GM12864 (cell line): Measurements from ENCODE around the gene PELI2.

Experiments
- DNase-seq: peaks from one replicate; pipeline ENCODE4 v3.0.0-alpha.2; 2011; ENCODE audit warnings: low read depth
- H3K4me3 ChIP-seq: 2 replicates; pipeline ENCODE4 v1.5.1; 2011; ENCODE audit warnings: mild to moderate bottlenecking, low read depth, low read length, control low read depth
- CTCF ChIP-seq: IDR thresholded peaks from 2 replicates; pipeline ENCODE4 v1.5.1; 2011; ENCODE audit warnings: low read depth, mild to moderate bottlenecking, moderate library complexity, low read length, control low read depth, inconsistent platforms; ENCODE audit errors: missing control alignments

The PELI2 gene

GRCh38 chr14:56295743-56296142 is 177.5 kb downstream of the PELI2 start:
- no peak for TF ChIP-seq CTCF
- no peak overlapping the region for H3K4me3 ChIP-seq
- DNase-seq = no peak

- TF ChIP-seq CTCF = no peak
- DNase-seq = no peak
- no peak overlapping the region for H3K4me3 ChIP-seq
Measured at GRCh38 chr14:56297449-56297848, 179.2 kb downstream of the PELI2 start.

GRCh38 chr14:56299306-56299984 is 181.2 kb downstream of the PELI2 start:
- no peak for DNase-seq
- TF ChIP-seq CTCF = no peak
- H3K4me3 ChIP-seq = no peak overlapping the region

- DNase-seq = no peak
- no peak overlapping the region for H3K4me3 ChIP-seq
- TF ChIP-seq CTCF = no peak
Measured at GRCh38 chr14:56300495-56300894, 182.3 kb downstream of the PELI2 start.

GRCh38 chr14:56304456-56304855 is 186.2 kb downstream of the PELI2 start:
- TF ChIP-seq CTCF = no peak
- no peak overlapping the region for H3K4me3 ChIP-seq
- no peak for DNase-seq

- DNase-seq = no peak
- H3K4me3 ChIP-seq = no peak overlapping the region
- no peak for TF ChIP-seq CTCF
Measured at GRCh38 chr14:56309198-56309597, 191.0 kb downstream of the PELI2 start.

- no peak for DNase-seq
- no peak overlapping the region for H3K4me3 ChIP-seq
- no peak for TF ChIP-seq CTCF
Measured at GRCh38 chr14:56310643-56311042, 192.4 kb downstream of the PELI2 start.
